NCI-H345 treated with DMSO at 0.1 percent for 48 hours (cell line): ENCODE measurements around the gene CNTN6.

Source experiments
- DNase-seq: peaks from one replicate; lab custom pipeline; 2025; ENCODE audit not compliant: unreplicated experiment; lab: John Stamatoyannopoulos, UW

Gene CNTN6

GRCh38 chr3:1400571-1400970, 307.7 kb downstream of the CNTN6 start:
- no peak for DNase-seq

GRCh38 chr3:1404270-1404962, 311.6 kb downstream of the CNTN6 start:
- peak; percentile 24 for DNase-seq

- no peak for DNase-seq
Measured at GRCh38 chr3:1406250-1406649, 313.4 kb downstream of the CNTN6 start.

GRCh38 chr3:1421577-1421976, 328.8 kb downstream of the CNTN6 start:
- no peak for DNase-seq

GRCh38 chr3:1423566-1424089, 330.8 kb downstream of the CNTN6 start:
- DNase-seq, result no peak

- DNase-seq, result no peak
Measured at GRCh38 chr3:1439395-1439794, 346.6 kb downstream of the CNTN6 start.

- DNase-seq, result no peak
Measured at GRCh38 chr3:1442271-1442670, 349.4 kb downstream of the CNTN6 start.

GRCh38 chr3:1444195-1444594, 351.4 kb downstream of the CNTN6 start:
- no peak for DNase-seq

GRCh38 chr3:1446531-1446930, 353.7 kb downstream of the CNTN6 start:
- no peak for DNase-seq

- DNase-seq, result no peak
Measured at GRCh38 chr3:1447452-1447851, 354.6 kb downstream of the CNTN6 start.

GRCh38 chr3:1448443-1448842, 355.6 kb downstream of the CNTN6 start:
- no peak for DNase-seq
